Measurements from ENCODE around the gene BRK1. TPM values are rescaled to one million over a fixed set of nuclear protein-coding genes. Genes with fewer than 3 reads are reported as not detected.
A peak's percentile ranks its signal among the peaks of the same experiment; 100 is the strongest.

The BRK1 gene
- polyA plus RNA-seq, 2 of the 4 experiments (the other 2 are of a cell fraction): 189 to 191 TPM

DNA sequence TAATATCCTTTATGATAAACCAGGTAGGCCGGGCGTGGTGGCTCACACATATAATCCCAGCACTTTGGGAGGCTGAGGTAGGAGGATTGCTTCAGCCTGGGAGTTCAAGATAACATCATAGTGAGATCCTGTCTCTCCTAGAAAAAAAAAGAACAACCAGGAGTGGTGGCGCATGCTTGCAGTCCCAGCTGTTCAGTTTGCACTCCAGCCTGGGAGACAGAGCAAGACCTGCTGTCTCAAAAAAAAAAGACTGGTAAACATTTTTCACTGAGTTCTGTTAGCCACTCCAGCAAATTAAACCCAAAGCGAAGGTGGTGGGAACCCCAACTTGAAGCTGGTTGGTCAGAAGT is 39.6 kb downstream of the BRK1 start:
- no peak overlapping the region for H3K27ac ChIP-seq
- WGBS (ENCODE audit: missing lambda C conversion rate): 96% methylated on average over 4 of the region's 4 CpGs
- no peak overlapping the region for H3K4me3 ChIP-seq
- no peak overlapping the region for H3K4me2 ChIP-seq
- POLR2A ChIA-PET: no interaction called here
- DNase-seq (ENCODE audit: low read depth in 1 of 2, low spot score in 1 of 2) (no peak), FAIRE-seq (no peak), ATAC-seq (peak; percentile 28 to 31; a peak in 3 of 6 replicates)
- H3K9me3 ChIP-seq: no peaks in the 10 kb centered on the region
- TF ChIP-seq PHF8 (IDR thresholded peaks at IDR 0.05; ENCODE audit: borderline replicate concordance, low read depth): no peak
- TF ChIP-seq FOSL2 (IDR thresholded peaks at IDR 0.05): no peak
- TF ChIP-seq FOSL2 (CRISPR knock-in tag; IDR thresholded peaks at IDR 0.05): no peak
- TF ChIP-seq CBX2 (IDR thresholded peaks at IDR 0.05; ENCODE audit: borderline replicate concordance, low read depth): no peak
- TF ChIP-seq HDAC2 (IDR thresholded peaks at IDR 0.05): no peak
- TF ChIP-seq KDM1A (IDR thresholded peaks at IDR 0.05; ENCODE audit: low read depth): no peak
- TF ChIP-seq EHMT2 (IDR thresholded peaks at IDR 0.05; ENCODE audit: low read depth): no peak
- TF ChIP-seq HOXB13 (CRISPR knock-in tag; IDR thresholded peaks at IDR 0.05; ENCODE audit: low read depth): no peak
- no peak for TF ChIP-seq CHD2 (IDR thresholded peaks at IDR 0.05; ENCODE audit: low read length, partially characterized antibody)
- no peak for TF ChIP-seq JUN (IDR thresholded peaks at IDR 0.05)
- TF ChIP-seq MYC (IDR thresholded peaks at IDR 0.05; ENCODE audit: borderline replicate concordance, low read length): no peak
- no peak for TF ChIP-seq FOSB (CRISPR knock-in tag; IDR thresholded peaks at IDR 0.05)
- no peak for TF ChIP-seq CBX8 (IDR thresholded peaks at IDR 0.05)
- CTCF ChIA-PET: no interaction called here
- no peaks in the 10 kb centered on the region for H3K4me1 ChIP-seq

- FAIRE-seq: no peak
- POLR2A ChIA-PET: interaction anchor here (1.0 kb wide), 1 partner anchor 14 kb away, joined by 4 read pairs; the partner anchor contains the start of gene VHL
These were observed 40.2 kb downstream of the BRK1 start for GRCh38 chr3:10155658-10156057.

GRCh38 chr3:10157031-10157430 is 41.6 kb downstream of the BRK1 start:
- FAIRE-seq (no peak), DNase-seq (ENCODE audit: low read depth in 1 of 2, low spot score in 1 of 2) (no peak), ATAC-seq (0 out of 6 replicates have a peak, but pooled peaks of 1 of the 2 experiments have one; percentile 27)
- Histone ChIP-seq H3K4me3 (no peak overlapping the region), H3K27ac (no peak overlapping the region), H3K9me3 (no peaks in the 10 kb centered on the region), H3K4me1 (no peaks in the 10 kb centered on the region), H3K4me2 (no peak overlapping the region)
- WGBS (ENCODE audit: missing lambda C conversion rate): 86% methylated on average over 4 of the region's 4 CpGs
- POLR2A ChIA-PET: interaction anchor here (0.6 kb wide), 1 partner anchor 329 kb away, joined by 4 read pairs; no protein-coding TSS in a partner anchor
- CTCF ChIA-PET: no interaction called here
- TF ChIP-seq CBX2 (IDR thresholded peaks at IDR 0.05; ENCODE audit: borderline replicate concordance, low read depth) (no peak), HDAC2 (IDR thresholded peaks at IDR 0.05) (no peak), NPAS2 (CRISPR knock-in tag; IDR thresholded peaks at IDR 0.05; ENCODE audit: borderline replicate concordance) (no peak), RFX5 (IDR thresholded peaks at IDR 0.05) (no peak), FOSL2 (IDR thresholded peaks at IDR 0.05) (no peak), FOSL2 (CRISPR knock-in tag; IDR thresholded peaks at IDR 0.05) (no peak), KDM5A (IDR thresholded peaks at IDR 0.05) (no peak), MYC (IDR thresholded peaks at IDR 0.05; ENCODE audit: borderline replicate concordance, low read length) (no peak)
- TF ChIP-seq, protein P1, sequence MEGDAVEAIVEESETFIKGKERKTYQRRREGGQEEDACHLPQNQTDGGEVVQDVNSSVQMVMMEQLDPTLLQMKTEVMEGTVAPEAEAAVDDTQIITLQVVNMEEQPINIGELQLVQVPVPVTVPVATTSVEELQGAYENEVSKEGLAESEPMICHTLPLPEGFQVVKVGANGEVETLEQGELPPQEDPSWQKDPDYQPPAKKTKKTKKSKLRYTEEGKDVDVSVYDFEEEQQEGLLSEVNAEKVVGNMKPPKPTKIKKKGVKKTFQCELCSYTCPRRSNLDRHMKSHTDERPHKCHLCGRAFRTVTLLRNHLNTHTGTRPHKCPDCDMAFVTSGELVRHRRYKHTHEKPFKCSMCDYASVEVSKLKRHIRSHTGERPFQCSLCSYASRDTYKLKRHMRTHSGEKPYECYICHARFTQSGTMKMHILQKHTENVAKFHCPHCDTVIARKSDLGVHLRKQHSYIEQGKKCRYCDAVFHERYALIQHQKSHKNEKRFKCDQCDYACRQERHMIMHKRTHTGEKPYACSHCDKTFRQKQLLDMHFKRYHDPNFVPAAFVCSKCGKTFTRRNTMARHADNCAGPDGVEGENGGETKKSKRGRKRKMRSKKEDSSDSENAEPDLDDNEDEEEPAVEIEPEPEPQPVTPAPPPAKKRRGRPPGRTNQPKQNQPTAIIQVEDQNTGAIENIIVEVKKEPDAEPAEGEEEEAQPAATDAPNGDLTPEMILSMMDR (IDR thresholded peaks at IDR 0.05): no peak
- TF ChIP-seq, protein P2, sequence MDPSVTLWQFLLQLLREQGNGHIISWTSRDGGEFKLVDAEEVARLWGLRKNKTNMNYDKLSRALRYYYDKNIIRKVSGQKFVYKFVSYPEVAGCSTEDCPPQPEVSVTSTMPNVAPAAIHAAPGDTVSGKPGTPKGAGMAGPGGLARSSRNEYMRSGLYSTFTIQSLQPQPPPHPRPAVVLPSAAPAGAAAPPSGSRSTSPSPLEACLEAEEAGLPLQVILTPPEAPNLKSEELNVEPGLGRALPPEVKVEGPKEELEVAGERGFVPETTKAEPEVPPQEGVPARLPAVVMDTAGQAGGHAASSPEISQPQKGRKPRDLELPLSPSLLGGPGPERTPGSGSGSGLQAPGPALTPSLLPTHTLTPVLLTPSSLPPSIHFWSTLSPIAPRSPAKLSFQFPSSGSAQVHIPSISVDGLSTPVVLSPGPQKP (IDR thresholded peaks at IDR 0.05; ENCODE audit: low read depth, low read length): no peak
- TF ChIP-seq, protein P3, sequence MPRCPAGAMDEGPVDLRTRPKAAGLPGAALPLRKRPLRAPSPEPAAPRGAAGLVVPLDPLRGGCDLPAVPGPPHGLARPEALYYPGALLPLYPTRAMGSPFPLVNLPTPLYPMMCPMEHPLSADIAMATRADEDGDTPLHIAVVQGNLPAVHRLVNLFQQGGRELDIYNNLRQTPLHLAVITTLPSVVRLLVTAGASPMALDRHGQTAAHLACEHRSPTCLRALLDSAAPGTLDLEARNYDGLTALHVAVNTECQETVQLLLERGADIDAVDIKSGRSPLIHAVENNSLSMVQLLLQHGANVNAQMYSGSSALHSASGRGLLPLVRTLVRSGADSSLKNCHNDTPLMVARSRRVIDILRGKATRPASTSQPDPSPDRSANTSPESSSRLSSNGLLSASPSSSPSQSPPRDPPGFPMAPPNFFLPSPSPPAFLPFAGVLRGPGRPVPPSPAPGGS (IDR thresholded peaks at IDR 0.05): no peak

More at GRCh38 chr3:10155658-10156057, 40.2 kb downstream of the BRK1 start:
- TF ChIP-seq, protein P4, sequence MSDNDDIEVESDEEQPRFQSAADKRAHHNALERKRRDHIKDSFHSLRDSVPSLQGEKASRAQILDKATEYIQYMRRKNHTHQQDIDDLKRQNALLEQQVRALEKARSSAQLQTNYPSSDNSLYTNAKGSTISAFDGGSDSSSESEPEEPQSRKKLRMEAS (IDR thresholded peaks at IDR 0.05): no peak
- TF ChIP-seq MAFK (IDR thresholded peaks at IDR 0.05; ENCODE audit: partially characterized antibody): no peak
- TF ChIP-seq ATOH8 (CRISPR knock-in tag; IDR thresholded peaks at IDR 0.05; ENCODE audit: low read depth): no peak
- no peak for TF ChIP-seq HEYL (CRISPR knock-in tag; IDR thresholded peaks at IDR 0.05)
- TF ChIP-seq SREBF2 (IDR thresholded peaks at IDR 0.05): no peak
- TF ChIP-seq, protein P5, sequence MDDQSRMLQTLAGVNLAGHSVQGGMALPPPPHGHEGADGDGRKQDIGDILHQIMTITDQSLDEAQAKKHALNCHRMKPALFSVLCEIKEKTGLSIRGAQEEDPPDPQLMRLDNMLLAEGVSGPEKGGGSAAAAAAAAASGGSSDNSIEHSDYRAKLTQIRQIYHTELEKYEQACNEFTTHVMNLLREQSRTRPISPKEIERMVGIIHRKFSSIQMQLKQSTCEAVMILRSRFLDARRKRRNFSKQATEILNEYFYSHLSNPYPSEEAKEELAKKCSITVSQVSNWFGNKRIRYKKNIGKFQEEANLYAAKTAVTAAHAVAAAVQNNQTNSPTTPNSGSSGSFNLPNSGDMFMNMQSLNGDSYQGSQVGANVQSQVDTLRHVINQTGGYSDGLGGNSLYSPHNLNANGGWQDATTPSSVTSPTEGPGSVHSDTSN (IDR thresholded peaks at IDR 0.05): no peak
- no peak for TF ChIP-seq ZSCAN20 (CRISPR knock-in tag; IDR thresholded peaks at IDR 0.05)
- no peak for TF ChIP-seq CBX2 (IDR thresholded peaks at IDR 0.05; ENCODE audit: borderline replicate concordance, low read depth)
- TF ChIP-seq, protein P6, sequence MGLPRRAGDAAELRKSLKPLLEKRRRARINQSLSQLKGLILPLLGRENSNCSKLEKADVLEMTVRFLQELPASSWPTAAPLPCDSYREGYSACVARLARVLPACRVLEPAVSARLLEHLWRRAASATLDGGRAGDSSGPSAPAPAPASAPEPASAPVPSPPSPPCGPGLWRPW (IDR thresholded peaks at IDR 0.05): no peak
- no peak for TF ChIP-seq POLR2AphosphoS2 (conservative IDR thresholded peaks at IDR 0.05; ENCODE audit: low read length)
- no peak for TF ChIP-seq FOXS1 (CRISPR knock-in tag; IDR thresholded peaks at IDR 0.05)
- TF ChIP-seq TP53 (CRISPR knock-in tag; IDR thresholded peaks at IDR 0.05): no peak
- no peak for TF ChIP-seq FOSB (CRISPR knock-in tag; IDR thresholded peaks at IDR 0.05)
- no peak for TF ChIP-seq RARB (CRISPR knock-in tag; IDR thresholded peaks at IDR 0.05)
- no peak for TF ChIP-seq CHD4 (IDR thresholded peaks at IDR 0.05; ENCODE audit: borderline replicate concordance)
- CTCF ChIA-PET: interaction anchor here (0.6 kb wide), 1 partner anchor 95 kb away, joined by 3 read pairs; no protein-coding TSS in a partner anchor
- no peak for DNase-seq (ENCODE audit: low read depth in 1 of 2, low spot score in 1 of 2)
- peak; percentile 15 to 31; a peak in 1 of 6 replicates for ATAC-seq
- H3K4me3 ChIP-seq: no peak overlapping the region
- H3K4me1 ChIP-seq: no peaks in the 10 kb centered on the region
- no peak overlapping the region for H3K4me2 ChIP-seq
- 87% methylated on average over 4 of the region's 4 CpGs for WGBS (ENCODE audit: missing lambda C conversion rate)
- no peak overlapping the region for H3K27ac ChIP-seq
- H3K9me3 ChIP-seq: no peaks in the 10 kb centered on the region

Measured in A549 (cell line).